CD4-positive, alpha-beta T cell treated with Interleukin-17A for 1 hour (primary cell): Measurements from ENCODE around the gene RDH5.

Source experiments
- DNase-seq: peaks from one replicate; pipeline ENCODE4 v3.0.0-alpha.2; 2020

Gene RDH5

GRCh38 chr12:55720071-55720564 lies at the start of gene RDH5:
Gene RDH5 (plus strand): TSS chr12:55720393. CDS start chr12:55721185, 792 bp downstream.
- no peak for DNase-seq

- DNase-seq, result no peak
Measured at GRCh38 chr12:55671746-55672145, 48.4 kb upstream of the RDH5 start.

GRCh38 chr12:55673638-55674037 lies 46.6 kb upstream of the RDH5 start:
- no peak for DNase-seq

GRCh38 chr12:55675666-55676065 lies 44.5 kb upstream of the RDH5 start:
- no peak for DNase-seq

GRCh38 chr12:55676707-55677106 lies 43.5 kb upstream of the RDH5 start:
- DNase-seq, result no peak

- DNase-seq, result no peak
Measured at GRCh38 chr12:55679691-55680090, 40.5 kb upstream of the RDH5 start.

- DNase-seq, result no peak
Measured at GRCh38 chr12:55681142-55682077, 38.8 kb upstream of the RDH5 start.

GRCh38 chr12:55682087-55682796 lies 38.0 kb upstream of the RDH5 start:
- no peak for DNase-seq

GRCh38 chr12:55683676-55684075 lies 36.5 kb upstream of the RDH5 start:
- no peak for DNase-seq

GRCh38 chr12:55684761-55685370 lies 35.3 kb upstream of the RDH5 start:
- no peak for DNase-seq

GRCh38 chr12:55685671-55686070 lies 34.5 kb upstream of the RDH5 start:
- DNase-seq, result no peak

- no peak for DNase-seq
Measured at GRCh38 chr12:55686366-55687010, 33.7 kb upstream of the RDH5 start.

- DNase-seq, result no peak
Measured at GRCh38 chr12:55687746-55688145, 32.4 kb upstream of the RDH5 start.

- no peak for DNase-seq
Measured at GRCh38 chr12:55688716-55689655, 31.2 kb upstream of the RDH5 start.

- no peak for DNase-seq
Measured at GRCh38 chr12:55692631-55693322, 27.4 kb upstream of the RDH5 start.

GRCh38 chr12:55693323-55694187 lies 26.6 kb upstream of the RDH5 start:
- DNase-seq, result no peak

GRCh38 chr12:55694188-55694515 lies 26.0 kb upstream of the RDH5 start:
- DNase-seq, result no peak

GRCh38 chr12:55694651-55695050 lies 25.5 kb upstream of the RDH5 start:
- no peak for DNase-seq

- DNase-seq, result no peak
Measured at GRCh38 chr12:55695349-55695748, 24.8 kb upstream of the RDH5 start.

- no peak for DNase-seq
Measured at GRCh38 chr12:55696141-55696540, 24.1 kb upstream of the RDH5 start.
